GM13977 (cell line): ENCODE data around the gene PROK2.

Experiments
- DNase-seq: peaks from one replicate; pipeline ENCODE4 v3.0.0; 2012; ENCODE audit warnings: low spot score
- in situ Hi-C: fragments of 300-500 bp; cut with MboI; formaldehyde crosslinking; loops from one replicate; pipeline ENCODE4 v1.12.0; 2022; ENCODE audit warnings: low sequenced_read_pairs, low pct_unique_long_range_greater_than_20kb, mixed read lengths, inconsistent platforms; ENCODE audit not compliant: unreplicated experiment
- TF ChIP-seq, protein P1 (sequence below): IDR thresholded peaks from 2 replicates; pipeline ENCODE4 v1.5.1; 2012; ENCODE audit warnings: mild to moderate bottlenecking, control low read depth; ENCODE audit not compliant: insufficient read depth; ENCODE audit errors: extremely low read depth, missing control alignments

Gene PROK2

DNA sequence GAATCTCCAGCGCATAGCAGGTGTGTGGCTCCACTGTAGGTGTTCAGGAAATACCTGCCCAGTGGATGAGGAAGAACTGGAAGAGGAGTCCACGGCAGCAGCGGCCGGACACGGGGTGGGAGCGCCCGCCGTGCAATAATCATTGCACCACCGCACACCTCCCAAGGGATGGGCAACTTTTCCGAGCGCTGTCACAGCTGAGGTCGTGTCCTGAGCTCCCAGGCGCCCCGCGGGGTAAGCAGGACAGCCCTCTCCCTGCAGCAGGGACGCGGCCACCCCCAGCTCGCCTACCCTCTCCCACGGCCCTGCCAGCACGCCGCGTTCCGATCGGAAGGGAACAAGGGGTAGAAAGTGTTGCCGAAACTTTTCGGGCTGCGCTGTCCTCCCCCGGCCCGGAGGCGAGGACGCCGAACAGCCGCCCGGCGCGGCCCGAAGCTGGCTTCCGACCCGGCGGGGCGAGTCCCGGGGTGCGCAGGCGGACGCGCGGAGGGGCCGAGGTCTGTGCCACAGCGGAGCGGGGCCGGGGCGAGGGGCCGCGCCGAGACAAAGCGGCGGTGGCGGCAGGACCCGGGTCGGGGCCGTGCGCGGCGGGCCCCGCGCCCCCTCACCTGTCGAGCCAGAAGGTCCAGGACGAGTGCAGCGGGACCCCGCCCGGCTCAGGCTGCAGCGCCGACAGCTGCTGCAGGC, 60.2 kb downstream of the PROK2 start:
- in situ Hi-C loops = loop anchor here (10.0 to 25.0 kb wide), 2 partner anchors 1100 to 1363 kb away; no protein-coding TSS in a partner anchor
- peak; percentile 59 for DNase-seq
- TF ChIP-seq, protein P1, sequence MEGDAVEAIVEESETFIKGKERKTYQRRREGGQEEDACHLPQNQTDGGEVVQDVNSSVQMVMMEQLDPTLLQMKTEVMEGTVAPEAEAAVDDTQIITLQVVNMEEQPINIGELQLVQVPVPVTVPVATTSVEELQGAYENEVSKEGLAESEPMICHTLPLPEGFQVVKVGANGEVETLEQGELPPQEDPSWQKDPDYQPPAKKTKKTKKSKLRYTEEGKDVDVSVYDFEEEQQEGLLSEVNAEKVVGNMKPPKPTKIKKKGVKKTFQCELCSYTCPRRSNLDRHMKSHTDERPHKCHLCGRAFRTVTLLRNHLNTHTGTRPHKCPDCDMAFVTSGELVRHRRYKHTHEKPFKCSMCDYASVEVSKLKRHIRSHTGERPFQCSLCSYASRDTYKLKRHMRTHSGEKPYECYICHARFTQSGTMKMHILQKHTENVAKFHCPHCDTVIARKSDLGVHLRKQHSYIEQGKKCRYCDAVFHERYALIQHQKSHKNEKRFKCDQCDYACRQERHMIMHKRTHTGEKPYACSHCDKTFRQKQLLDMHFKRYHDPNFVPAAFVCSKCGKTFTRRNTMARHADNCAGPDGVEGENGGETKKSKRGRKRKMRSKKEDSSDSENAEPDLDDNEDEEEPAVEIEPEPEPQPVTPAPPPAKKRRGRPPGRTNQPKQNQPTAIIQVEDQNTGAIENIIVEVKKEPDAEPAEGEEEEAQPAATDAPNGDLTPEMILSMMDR = no peak

DNA sequence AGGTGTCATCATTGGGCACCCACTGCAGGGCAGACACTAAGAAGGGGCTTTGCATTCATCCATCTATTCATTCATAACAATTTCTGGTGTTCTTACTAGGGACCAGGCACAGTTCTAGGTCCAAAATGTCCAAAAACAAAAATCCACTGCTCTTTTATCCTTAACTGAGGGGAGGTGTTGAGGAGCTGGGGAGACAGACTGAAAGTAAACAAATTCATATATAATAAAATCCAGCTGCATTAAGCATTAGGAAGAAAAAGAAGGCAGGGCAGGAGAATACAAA, 60.8 kb downstream of the PROK2 start:
- in situ Hi-C loops = loop anchor here (10.0 to 25.0 kb wide), 2 partner anchors 1101 to 1363 kb away; no protein-coding TSS in a partner anchor
- no peak for DNase-seq
- TF ChIP-seq, protein P1 = no peak

DNA sequence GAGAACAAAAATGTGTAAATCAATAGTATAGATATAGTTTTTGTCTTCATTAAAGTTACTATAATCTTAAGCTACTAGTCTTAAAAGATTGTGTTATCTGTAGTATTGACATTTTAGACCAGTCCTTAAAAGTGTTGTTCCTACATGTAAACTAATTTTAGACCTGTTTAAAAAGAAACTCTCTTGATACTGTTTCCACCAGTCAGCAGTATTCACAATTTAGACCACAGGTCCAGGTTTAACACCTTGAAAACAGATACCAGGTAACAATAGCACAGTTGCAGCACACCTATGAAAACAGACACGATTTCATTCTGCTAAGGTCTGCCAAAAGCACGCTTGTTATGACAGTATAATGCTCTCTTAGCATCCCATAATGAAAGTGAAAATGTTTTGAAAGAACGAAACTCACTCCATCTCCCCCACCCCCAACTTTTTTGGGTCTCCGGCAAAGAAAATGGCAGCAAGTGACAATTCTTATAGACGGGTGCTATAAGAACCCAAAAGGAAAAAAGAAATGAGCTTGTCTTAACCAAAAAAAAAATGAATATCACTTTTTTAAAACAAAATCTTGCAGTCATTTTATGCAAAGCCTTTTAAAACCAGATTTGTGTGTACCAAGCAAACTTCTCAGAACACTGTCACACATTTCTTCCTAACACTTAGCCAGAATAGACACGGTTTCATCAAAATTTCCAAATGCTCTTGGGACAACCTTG, 61.3 kb downstream of the PROK2 start:
- in situ Hi-C loops = loop anchor here (10.0 to 25.0 kb wide), 2 partner anchors 1101 to 1364 kb away; no protein-coding TSS in a partner anchor
- TF ChIP-seq, protein P1 = no peak
- peak; percentile 60 for DNase-seq

DNA sequence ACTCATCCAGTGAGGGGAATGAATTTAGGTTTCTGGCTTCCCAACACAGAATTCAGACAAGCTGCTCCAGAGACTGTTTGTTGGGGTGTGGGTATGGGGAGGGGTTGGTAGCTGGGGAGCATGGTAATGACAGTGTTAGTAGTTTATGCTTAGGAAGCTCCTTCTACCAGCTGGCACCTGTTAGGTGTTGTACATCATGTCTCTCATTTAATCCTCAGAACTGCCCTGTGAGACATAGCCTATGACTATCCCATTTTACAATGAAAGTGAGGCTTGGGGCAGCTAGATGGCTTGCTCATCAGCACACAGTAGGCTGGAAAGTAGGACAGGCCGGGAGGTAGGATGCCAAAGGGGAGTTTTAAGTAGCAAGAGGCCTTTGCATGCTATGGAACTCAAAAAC, 62.3 kb downstream of the PROK2 start:
- in situ Hi-C loops = loop anchor here (10.0 to 25.0 kb wide), 2 partner anchors 1102 to 1365 kb away; no protein-coding TSS in a partner anchor
- DNase-seq = no peak
- TF ChIP-seq, protein P1 = no peak
